Astrocyte (in vitro differentiated cells and primary cell): ENCODE results near the gene AKAP1. TPM values are rescaled to one million over a fixed set of nuclear protein-coding genes. Genes with fewer than 3 reads are reported as not detected.

ENCODE experiments used
- DNase-seq: peaks from one replicate; pipeline ENCODE4 v3.0.0-alpha.2; 2010; ENCODE audit warnings: low read depth
- FAIRE-seq: peaks from 2 replicates; lab custom pipeline; 2011; peaks lifted over from hg19 to GRCh38; lab: Jason Lieb, UNC
- H2AFZ ChIP-seq: 2 replicates; pipeline ENCODE4 v1.6.0; 2012; ENCODE audit warnings: low read depth, low read length, inconsistent platforms
- H3K27ac ChIP-seq: 2 replicates; pipeline ENCODE4 v1.5.1; 2011; ENCODE audit warnings: low read depth, low read length, inconsistent platforms
- H3K27me3 ChIP-seq: 2 replicates; pipeline ENCODE4 v1.6.0; 2011; ENCODE audit warnings: low read length, inconsistent platforms; ENCODE audit not compliant: insufficient read depth
- H3K36me3 ChIP-seq: 2 replicates; pipeline ENCODE4 v1.5.1; 2011; ENCODE audit warnings: low read length, inconsistent platforms; ENCODE audit not compliant: insufficient read depth
- H3K4me1 ChIP-seq: 2 replicates; pipeline ENCODE4 v1.5.1; 2011; ENCODE audit warnings: low read length, inconsistent platforms; ENCODE audit not compliant: insufficient read depth
- H3K4me2 ChIP-seq: 2 replicates; pipeline ENCODE4 v1.6.0; 2012; ENCODE audit warnings: low read length, inconsistent platforms
- H3K4me3 ChIP-seq: 2 replicates; pipeline ENCODE4 v1.5.1; 2011; ENCODE audit warnings: low read depth, mild to moderate bottlenecking, low read length, inconsistent platforms; ENCODE audit not compliant: insufficient read depth
- H3K79me2 ChIP-seq: 2 replicates; pipeline ENCODE4 v1.6.0; 2012; ENCODE audit warnings: mild to moderate bottlenecking, low read length, inconsistent platforms; ENCODE audit not compliant: insufficient read depth
- H3K9ac ChIP-seq: 2 replicates; pipeline ENCODE4 v1.6.0; 2012; ENCODE audit warnings: mild to moderate bottlenecking, low read length, inconsistent platforms
- H3K9me3 ChIP-seq: 2 replicates; pipeline ENCODE4 v1.5.1; 2012; ENCODE audit warnings: low read depth, mild to moderate bottlenecking, low read length, inconsistent platforms; ENCODE audit not compliant: insufficient read depth
- H4K20me1 ChIP-seq: 2 replicates; pipeline ENCODE4 v1.6.0; 2012; ENCODE audit warnings: low read length, inconsistent platforms; ENCODE audit not compliant: insufficient read depth
- H3K27ac Mint-ChIP-seq: one replicate; pipeline ENCODE4 v1.8.0; 2021; ENCODE audit warnings: mild to moderate bottlenecking, mixed read lengths; ENCODE audit not compliant: unreplicated experiment
- H3K27me3 Mint-ChIP-seq: one replicate; pipeline ENCODE4 v1.8.0; 2021; ENCODE audit warnings: low read depth, mixed read lengths; ENCODE audit not compliant: unreplicated experiment
- H3K36me3 Mint-ChIP-seq: one replicate; pipeline ENCODE4 v1.8.0; 2021; ENCODE audit warnings: low read depth, mixed read lengths; ENCODE audit not compliant: unreplicated experiment
- H3K4me1 Mint-ChIP-seq: one replicate; pipeline ENCODE4 v1.8.0; 2021; ENCODE audit warnings: low read depth, mixed read lengths; ENCODE audit not compliant: unreplicated experiment
- H3K4me3 Mint-ChIP-seq: one replicate; pipeline ENCODE4 v1.8.0; 2021; ENCODE audit warnings: mild to moderate bottlenecking, moderate library complexity, mixed read lengths; ENCODE audit not compliant: unreplicated experiment
- H3K9me3 Mint-ChIP-seq: one replicate; pipeline ENCODE4 v1.8.0; 2021; ENCODE audit warnings: mild to moderate bottlenecking, mixed read lengths; ENCODE audit not compliant: unreplicated experiment
- CTCF ChIP-seq: IDR thresholded peaks from 2 replicates; pipeline ENCODE4 v1.5.1; 2011; ENCODE audit warnings: low read depth, mild to moderate bottlenecking, inconsistent platforms, low read length, moderate library complexity; ENCODE audit not compliant: insufficient read depth
- EZH2 ChIP-seq: IDR thresholded peaks from 2 replicates; pipeline ENCODE4 v1.6.1; 2012; ENCODE audit warnings: mild to moderate bottlenecking, low read length, inconsistent platforms; ENCODE audit not compliant: insufficient read depth
- total RNA-seq: library from RNA; stranded (reverse); gene quantifications from 2 replicates; pipeline ENCODE4 v1.2.1, GENCODE V29; 2021

The AKAP1 gene
- total RNA-seq, 1 donor from 2014 or later: 12.5 TPM

DNA sequence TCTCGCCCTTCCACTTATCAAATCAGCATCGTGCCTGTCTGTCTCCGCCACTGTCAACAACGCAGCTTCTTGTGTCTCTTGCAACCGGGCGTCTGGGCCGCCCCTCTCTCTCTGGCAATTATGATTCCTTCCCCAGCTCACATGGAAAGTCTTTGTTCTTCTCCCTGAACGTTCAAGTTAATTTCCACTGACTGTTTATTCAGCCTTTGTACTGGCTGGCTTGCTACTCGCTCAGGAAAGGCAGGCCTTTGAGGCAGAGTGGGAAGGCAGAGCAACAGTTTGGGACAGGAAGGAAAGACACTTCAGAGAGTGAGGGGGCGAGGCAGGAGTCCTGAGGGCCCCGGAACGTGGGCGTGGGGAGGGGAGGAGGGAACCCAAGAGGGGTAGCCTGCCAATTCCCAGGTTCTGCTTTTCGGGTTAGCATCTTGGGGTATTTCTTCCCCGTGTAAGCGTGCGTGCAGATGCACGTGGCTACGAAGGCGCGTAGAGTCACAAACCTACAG, 50.8 kb downstream of the AKAP1 start:
- Mint-ChIP-seq H3K27me3 (peaks cover 2% of the 10 kb centered on the region), H3K27ac (no peak overlapping the region), H3K4me3 (no peak overlapping the region), H3K4me1 (peaks cover 7% of the 10 kb centered on the region), H3K36me3 (no peaks in the 10 kb centered on the region), H3K9me3 (no peaks in the 10 kb centered on the region)
- H3K9ac ChIP-seq: no peak overlapping the region
- H3K79me2 ChIP-seq: no peaks in the 10 kb centered on the region
- H3K4me3 ChIP-seq: no peak overlapping the region
- no peak overlapping the region for H3K27ac ChIP-seq
- H2AFZ ChIP-seq: peak overlapping the region; percentile 50
- DNase-seq (no peak), FAIRE-seq (no peak)
- H3K36me3 ChIP-seq: no peaks in the 10 kb centered on the region
- TF ChIP-seq CTCF (no peak), EZH2 (no peak)
- no peaks in the 10 kb centered on the region for H3K9me3 ChIP-seq
- H4K20me1 ChIP-seq: no peaks in the 10 kb centered on the region
- no peak overlapping the region for H3K4me2 ChIP-seq
- no peaks in the 10 kb centered on the region for H3K4me1 ChIP-seq
- H3K27me3 ChIP-seq: no peaks in the 10 kb centered on the region

- Histone ChIP-seq H4K20me1 (no peaks in the 10 kb centered on the region), H2AFZ (peak overlapping the region; percentile 26), H3K9me3 (no peaks in the 10 kb centered on the region), H3K4me3 (no peak overlapping the region), H3K27ac (no peak overlapping the region), H3K36me3 (no peaks in the 10 kb centered on the region), H3K9ac (no peak overlapping the region), H3K27me3 (no peaks in the 10 kb centered on the region), H3K79me2 (no peaks in the 10 kb centered on the region), H3K4me1 (no peaks in the 10 kb centered on the region), H3K4me2 (no peak overlapping the region)
- Mint-ChIP-seq H3K36me3 (no peaks in the 10 kb centered on the region), H3K4me3 (no peak overlapping the region), H3K4me1 (peaks cover 7% of the 10 kb centered on the region), H3K27me3 (peaks cover 2% of the 10 kb centered on the region), H3K27ac (no peak overlapping the region), H3K9me3 (no peaks in the 10 kb centered on the region)
- FAIRE-seq (no peak), DNase-seq (no peak)
- TF ChIP-seq CTCF: no peak
- no peak for TF ChIP-seq EZH2
Measured at GRCh38 chr17:57136355-57136754, 51.3 kb downstream of the AKAP1 start.

- H3K4me1 ChIP-seq: no peaks in the 10 kb centered on the region
- H3K79me2 ChIP-seq: no peaks in the 10 kb centered on the region
- H2AFZ ChIP-seq: no peak overlapping the region
- H3K9me3 Mint-ChIP-seq: no peaks in the 10 kb centered on the region
- no peak for FAIRE-seq
- H3K9ac ChIP-seq: no peak overlapping the region
- peaks cover 16% of the 10 kb centered on the region for H3K4me1 Mint-ChIP-seq
- no peaks in the 10 kb centered on the region for H3K36me3 Mint-ChIP-seq
- no peak for DNase-seq
- H4K20me1 ChIP-seq: no peaks in the 10 kb centered on the region
- no peak for TF ChIP-seq CTCF
- no peak for TF ChIP-seq EZH2
- H3K4me3 ChIP-seq: no peak overlapping the region
- no peak overlapping the region for H3K27ac ChIP-seq
- no peaks in the 10 kb centered on the region for H3K36me3 ChIP-seq
- H3K27me3 ChIP-seq: no peaks in the 10 kb centered on the region
- H3K27me3 Mint-ChIP-seq: peaks cover 2% of the 10 kb centered on the region
- no peak overlapping the region for H3K27ac Mint-ChIP-seq
- H3K4me3 Mint-ChIP-seq: no peak overlapping the region
- H3K4me2 ChIP-seq: no peak overlapping the region
- no peaks in the 10 kb centered on the region for H3K9me3 ChIP-seq
Measured at GRCh38 chr17:57138030-57138911, 53.2 kb downstream of the AKAP1 start.
